HCT116 (cell line): Measurements from ENCODE around the gene CPNE2. TPM values are rescaled to one million over a fixed set of nuclear protein-coding genes. Genes with fewer than 3 reads are reported as not detected.

ENCODE experiments used
- ATAC-seq: fragments of 200-7000 bp; cut with Tn5 transposase; 2 replicates; pipeline ENCODE4 v1.9.1; 2020; ENCODE audit warnings: mild to moderate bottlenecking, moderate library complexity
- BruUV-seq: library from RNA; stranded (reverse); fragments of 400-500 nt; replicated peaks from 2 replicates; lab custom pipeline; 2021; lab: Mats Ljungman, UMichigan
- CTCF ChIA-PET: fragments of 300-600 bp; sonication (Branson Sonifier 250); formaldehyde crosslinking; loops from one replicate; lab custom pipeline; 2021; ENCODE audit warnings: antibody characterized with exemption; lab: Charles Lee
- POLR2A ChIA-PET: fragments of 300-600, 350-600 bp; sonication (Branson Sonifier 250); formaldehyde crosslinking; loops from one replicate; lab custom pipeline; 2021; ENCODE audit warnings: antibody characterized with exemption; lab: Charles Lee
- RAD21 ChIA-PET, 2 experiments: fragments of 300-600 bp; sonication (Branson Sonifier 250); formaldehyde crosslinking; loops; one replicate each; lab custom pipeline; 2023; ENCODE audit warnings: low total read pairs in 2 of 2; ENCODE audit not compliant: uncharacterized antibody in 2 of 2, unreplicated experiment in 2 of 2, low non-redundant PET in 1 of 2; lab: Charles Lee
- DNase-seq: peaks from one replicate; pipeline ENCODE4 v3.0.0-alpha.2; 2010; ENCODE audit warnings: low read depth, low spot score
- H2AFZ ChIP-seq: fragments of 200-600 bp; shearing (Covaris generic), sonication (generic); 2 replicates; pipeline ENCODE4 v1.6.1; 2017; ENCODE audit warnings: low read depth, mixed run types, mixed read lengths, antibody characterized with exemption, low read length; ENCODE audit not compliant: poor library complexity, severe bottlenecking
- H3K27ac ChIP-seq: 2 replicates; pipeline ENCODE4 v1.5.1; 2012; ENCODE audit warnings: low read depth, low read length
- H3K27me3 ChIP-seq: fragments of 200-600 bp; sonication (generic); 2 replicates; pipeline ENCODE4 v1.6.1; 2016; ENCODE audit warnings: mixed run types, low read length, mixed read lengths; ENCODE audit not compliant: insufficient read depth
- H3K36me3 ChIP-seq, 2 experiments: fragments of 200-500 bp in 1 of 2; fragments of 200-600 bp in 1 of 2; sonication (Bioruptor generic) in 1 of 2; sonication (generic) in 1 of 2; 2 replicates each; pipeline versions ENCODE4 v1.5.1 to v1.6.1; 2014 to 2016; ENCODE audit warnings: low read length in 2 of 2, inconsistent platforms in 1 of 2, mixed read lengths in 1 of 2, mixed run types in 1 of 2; ENCODE audit not compliant: insufficient read depth in 2 of 2, control insufficient read depth in 1 of 2
- H3K4me1 ChIP-seq, 2 experiments: fragments of 200-600 bp in 1 of 2; sonication (generic) in 1 of 2; 2 replicates each; pipeline versions ENCODE4 v1.5.1 to v1.6.1; 2012 to 2017; ENCODE audit warnings: low read length in 2 of 2, inconsistent platforms in 1 of 2, mild to moderate bottlenecking in 1 of 2, mixed read lengths in 1 of 2, mixed run types in 1 of 2, moderate library complexity in 1 of 2; ENCODE audit not compliant: insufficient read depth in 2 of 2, control insufficient read depth in 1 of 2
- H3K4me2 ChIP-seq: fragments of 200-600 bp; sonication (generic); 2 replicates; pipeline ENCODE4 v1.6.1; 2017; ENCODE audit warnings: mixed run types, low read length, mixed read lengths
- H3K4me3 ChIP-seq, 2 experiments: fragments of 200-600 bp in 1 of 2; sonication (generic) in 1 of 2; replicated peaks in 1 of 2; 2 replicates each; pipeline ENCODE4 v1.5.1; 2011 to 2016; ENCODE audit warnings: low read length in 2 of 2, control low read depth in 1 of 2, low read depth in 1 of 2, mild to moderate bottlenecking in 1 of 2, mixed read lengths in 1 of 2, mixed run types in 1 of 2
- H3K79me2 ChIP-seq: fragments of 200-600 bp; sonication (generic); 2 replicates; pipeline ENCODE4 v1.6.1; 2017; ENCODE audit warnings: mild to moderate bottlenecking, mixed run types, low read length, moderate library complexity, mixed read lengths; ENCODE audit not compliant: insufficient read depth
- H3K9ac ChIP-seq: fragments of 200-600 bp; sonication (generic); 2 replicates; pipeline ENCODE4 v1.6.1; 2016; ENCODE audit warnings: low read length, mixed read lengths
- H3K9me2 ChIP-seq: fragments of 200-600 bp; sonication (generic), shearing (Covaris generic); 2 replicates; pipeline ENCODE4 v1.6.1; 2017; ENCODE audit warnings: mixed run types, mild to moderate bottlenecking, moderate library complexity; ENCODE audit not compliant: insufficient read depth
- H3K9me3 ChIP-seq, 2 experiments: fragments of 200-500 bp in 1 of 2; fragments of 200-600 bp in 1 of 2; sonication (Bioruptor generic) in 1 of 2; sonication (generic) in 1 of 2; 2 replicates each; pipeline ENCODE4 v1.6.1; 2014 to 2017; ENCODE audit warnings: low read length in 2 of 2, mixed read lengths in 2 of 2, inconsistent platforms in 1 of 2, low read depth in 1 of 2, mild to moderate bottlenecking in 1 of 2, mixed run types in 1 of 2, moderate library complexity in 1 of 2; ENCODE audit not compliant: control insufficient read depth in 1 of 2, insufficient read depth in 1 of 2
- H4K20me1 ChIP-seq: fragments of 200-600 bp; sonication (generic), shearing (Covaris generic); 2 replicates; pipeline ENCODE4 v1.6.1; 2017; ENCODE audit warnings: mixed run types, mild to moderate bottlenecking, moderate library complexity; ENCODE audit not compliant: insufficient read depth
- CTCF ChIP-seq, 3 experiments: fragments of 200-600 bp in 1 of 3; sonication (generic) in 1 of 3; IDR thresholded peaks in 2 of 3; conservative IDR thresholded peaks in 1 of 3; 2 replicates each; pipeline ENCODE4 v1.5.1; 2012 to 2017; ENCODE audit warnings: low read depth in 2 of 3, low read length in 2 of 3, antibody characterized with exemption in 1 of 3, borderline replicate concordance in 1 of 3, control low read depth in 1 of 3, mild to moderate bottlenecking in 1 of 3, mixed read lengths in 1 of 3, mixed run types in 1 of 3, moderate library complexity in 1 of 3; ENCODE audit not compliant: insufficient read depth in 1 of 3
- ELF1 ChIP-seq: IDR thresholded peaks from 2 replicates; pipeline ENCODE4 v1.6.1; 2012; ENCODE audit warnings: low read depth, borderline replicate concordance
- FOSL1 ChIP-seq: IDR thresholded peaks from 2 replicates; pipeline ENCODE4 v1.6.1; 2012; ENCODE audit warnings: low read depth
- JUND ChIP-seq: IDR thresholded peaks from 2 replicates; pipeline ENCODE4 v1.6.1; 2012
- MAX ChIP-seq: IDR thresholded peaks from 2 replicates; pipeline ENCODE4 v1.6.1; 2012
- POLR2A ChIP-seq: IDR thresholded peaks from 2 replicates; pipeline ENCODE4 v1.7.0; 2011; ENCODE audit warnings: borderline replicate concordance; ENCODE audit not compliant: insufficient read depth, insufficient read length; ENCODE audit errors: extremely low read depth
- POLR2AphosphoS5 ChIP-seq: IDR thresholded peaks from 2 replicates; pipeline ENCODE4 v1.6.1; 2011; ENCODE audit warnings: mild to moderate bottlenecking, low read depth, low read length, moderate library complexity
- SIN3A ChIP-seq: IDR thresholded peaks from 2 replicates; pipeline ENCODE4 v1.6.1; 2012; ENCODE audit warnings: low read depth
- SRF ChIP-seq: IDR thresholded peaks from 2 replicates; pipeline ENCODE4 v1.6.1; 2012; ENCODE audit warnings: low read depth
- YY1 ChIP-seq: IDR thresholded peaks from 2 replicates; pipeline ENCODE4 v1.6.1; 2011; ENCODE audit warnings: low read length, low read depth, moderate library complexity, mild to moderate bottlenecking; ENCODE audit not compliant: insufficient replicate concordance; ENCODE audit errors: extremely low read depth
- ZNF274 ChIP-seq: fragments of 200-500 bp; sonication (Bioruptor generic); IDR thresholded peaks from 2 replicates; pipeline ENCODE4 v1.6.1; 2014; ENCODE audit warnings: mild to moderate bottlenecking, low read depth, low read length, inconsistent platforms
- intact Hi-C: fragments of 100-400 bp; cut with micrococcal nuclease; formaldehyde crosslinking; loops from 2 replicates; pipeline ENCODE4 v1.10.0; 2022
- total RNA-seq: library from RNA; stranded (reverse); gene quantifications from one replicate; pipeline ENCODE4 v1.2.1, GENCODE V29; 2021; ENCODE audit not compliant: unreplicated experiment

Gene CPNE2
- total RNA-seq, 1 experiment from 2014 or later = 31.2 TPM

- no peak for ATAC-seq
- Histone ChIP-seq H3K4me1 (peaks cover 12 to 13% of the 10 kb centered on the region in 2 experiments), H3K36me3 (no peaks in the 10 kb centered on the region), H2AFZ (no peak overlapping the region), H3K27ac (no peak overlapping the region), H4K20me1 (no peaks in the 10 kb centered on the region), H3K9me2 (no peaks in the 10 kb centered on the region), H3K79me2 (no peaks in the 10 kb centered on the region), H3K4me2 (no peak overlapping the region), H3K9ac (no peak overlapping the region), H3K9me3 (no peaks in the 10 kb centered on the region), H3K27me3 (no peaks in the 10 kb centered on the region), H3K4me3 (no peak overlapping the region)
- POLR2A ChIA-PET = no interaction called here
- no peak for TF ChIP-seq SRF
- TF ChIP-seq ELF1 = no peak
- no peak for TF ChIP-seq POLR2AphosphoS5
- TF ChIP-seq FOSL1 = no peak
- no peak for TF ChIP-seq CTCF (IDR thresholded peaks at IDR 0.05 in 2 of 3, conservative IDR thresholded peaks at IDR 0.05 in 1 of 3; ENCODE audit: borderline replicate concordance in 1 of 3, insufficient read depth in 1 of 3, low read depth in 2 of 3, low read length in 2 of 3)
- no peak for TF ChIP-seq ZNF274
- TF ChIP-seq MAX = no peak
- no peak for TF ChIP-seq YY1
- TF ChIP-seq SIN3A = no peak
- no peak for TF ChIP-seq JUND
- no peak for TF ChIP-seq POLR2A
- CTCF ChIA-PET = no interaction called here
- intact Hi-C loops = no loop called here
- BruUV-seq = no TSS peak
- RAD21 ChIA-PET = no interaction called here
- DNase-seq = no peak
Measured at GRCh38 chr16:57087003-57087402, 5.4 kb upstream of the CPNE2 start.
